Measurements from ENCODE around the gene AHSA1. TPM values are rescaled to one million over a fixed set of nuclear protein-coding genes. Genes with fewer than 3 reads are reported as not detected.

Gene AHSA1
- total and polyA plus RNA-seq, 2 experiments from 2014 or later = 177 to 213 TPM

- TF ChIP-seq ETS1 (IDR thresholded peaks at IDR 0.05) (no peak), CTCF (conservative IDR thresholded peaks at IDR 0.05; ENCODE audit: low read depth in 2 of 2) (no peak), CREB1 (CRISPR knock-in tag; IDR thresholded peaks at IDR 0.05; ENCODE audit: low read depth) (no peak), JUNB (IDR thresholded peaks at IDR 0.05; ENCODE audit: unreplicated experiment) (no peak), EZH2phosphoT487 (IDR thresholded peaks at IDR 0.05; ENCODE audit: unreplicated experiment) (no peak), ZNF331 (CRISPR knock-in tag; IDR thresholded peaks at IDR 0.05; ENCODE audit: low read depth) (no peak), POLR2AphosphoS5 (IDR thresholded peaks at IDR 0.05; ENCODE audit: low read depth) (no peak)
- no peaks in the 10 kb centered on the region for H3K27me3 ChIP-seq (ENCODE audit: insufficient read depth)
- peaks cover 20% of the 10 kb centered on the region; the same call in 2 of the 3 replicates for H3K36me3 Mint-ChIP-seq (ENCODE audit: low read depth)
- H3K4me1 Mint-ChIP-seq = no peaks in the 10 kb centered on the region
- H3K27me3 Mint-ChIP-seq (ENCODE audit: insufficient read depth, low read depth, poor library complexity) = no peaks in the 10 kb centered on the region
- no peak overlapping the region for H2AFZ ChIP-seq
- no peak overlapping the region for H3K27ac Mint-ChIP-seq
- no peak overlapping the region for H3K27ac ChIP-seq (ENCODE audit: low read depth)
- no peaks in the 10 kb centered on the region for H3K9me2 ChIP-seq (ENCODE audit: insufficient read depth)
- no peak overlapping the region for H3K4me2 ChIP-seq
- peaks cover 11% of the 10 kb centered on the region; the same call in 1 of the 2 replicates for H3K36me3 ChIP-seq (ENCODE audit: insufficient read depth)
- H4K20me1 ChIP-seq (replicated peaks; ENCODE audit: insufficient read depth) = no peaks in the 10 kb centered on the region
- no peaks in the 10 kb centered on the region for H3F3A ChIP-seq (replicated peaks; ENCODE audit: low read depth)
- ATAC-seq (no peak), DNase-seq (ENCODE audit: low spot score) (no peak)
- H3K9me3 Mint-ChIP-seq = peaks cover 11% of the 10 kb centered on the region; the same call in 2 of the 3 replicates
- no peak overlapping the region for H3K4me3 ChIP-seq
- H3K79me2 ChIP-seq (replicated peaks; ENCODE audit: insufficient read depth) = no peaks in the 10 kb centered on the region
- no peaks in the 10 kb centered on the region for H3K4me1 ChIP-seq (ENCODE audit: insufficient read depth)
- no peak overlapping the region for H3K4me3 Mint-ChIP-seq
Measured at GRCh38 chr14:77507762-77508161, 49.9 kb downstream of the AHSA1 start.

GRCh38 chr14:77508249-77508648 is 50.4 kb downstream of the AHSA1 start:
- H3K9me2 ChIP-seq (ENCODE audit: insufficient read depth) = no peaks in the 10 kb centered on the region
- no peaks in the 10 kb centered on the region for H3K27me3 ChIP-seq (ENCODE audit: insufficient read depth)
- Mint-ChIP-seq H3K4me1 (no peaks in the 10 kb centered on the region), H3K27me3 (ENCODE audit: insufficient read depth, low read depth, poor library complexity) (no peaks in the 10 kb centered on the region), H3K36me3 (ENCODE audit: low read depth) (peaks cover 18% of the 10 kb centered on the region; the same call in 2 of the 3 replicates), H3K27ac (no peak overlapping the region), H3K9me3 (peaks cover 7% of the 10 kb centered on the region; the same call in 2 of the 3 replicates), H3K4me3 (no peak overlapping the region)
- no peak overlapping the region for H3K27ac ChIP-seq (ENCODE audit: low read depth)
- DNase-seq (ENCODE audit: low spot score) (no peak), ATAC-seq (no peak)
- H3K4me3 ChIP-seq = no peak overlapping the region
- no peak overlapping the region for H2AFZ ChIP-seq
- H3K79me2 ChIP-seq (replicated peaks; ENCODE audit: insufficient read depth) = no peaks in the 10 kb centered on the region
- no peak overlapping the region for H3K4me2 ChIP-seq
- peaks cover 11% of the 10 kb centered on the region; the same call in 1 of the 2 replicates for H3K36me3 ChIP-seq (ENCODE audit: insufficient read depth)
- H4K20me1 ChIP-seq (replicated peaks; ENCODE audit: insufficient read depth) = no peaks in the 10 kb centered on the region
- H3F3A ChIP-seq (replicated peaks; ENCODE audit: low read depth) = no peaks in the 10 kb centered on the region
- H3K4me1 ChIP-seq (ENCODE audit: insufficient read depth) = no peaks in the 10 kb centered on the region
- no peak for TF ChIP-seq ZNF331 (CRISPR knock-in tag; IDR thresholded peaks at IDR 0.05; ENCODE audit: low read depth)
- no peak for TF ChIP-seq ZNF114 (CRISPR knock-in tag; IDR thresholded peaks at IDR 0.05)
- no peak for TF ChIP-seq EZH2phosphoT487 (IDR thresholded peaks at IDR 0.05; ENCODE audit: unreplicated experiment)
- TF ChIP-seq EZH2 (IDR thresholded peaks at IDR 0.05; ENCODE audit: low read depth, unreplicated experiment) = no peak
- TF ChIP-seq ETS1 (IDR thresholded peaks at IDR 0.05) = no peak
- TF ChIP-seq ZNF462 (CRISPR knock-in tag; IDR thresholded peaks at IDR 0.05) = no peak
